PC-9 (cell line): ENCODE measurements around the gene ABCB9.

Experiments used
- CTCF ChIP-seq: fragments of 200-600 bp; sonication (generic); conservative IDR thresholded peaks from 2 replicates; pipeline ENCODE4 v1.6.1; 2017; ENCODE audit warnings: mixed run types, antibody characterized with exemption, mild to moderate bottlenecking, moderate library complexity
- EZH2 ChIP-seq: fragments of 200-600 bp; sonication (generic); IDR thresholded peaks from 2 replicates; pipeline ENCODE4 v1.8.0; 2017; ENCODE audit warnings: antibody characterized with exemption, low read depth

GRCh38 chr12:122966743-122967550, 684 bp upstream of the ABCB9 start:
- TF ChIP-seq CTCF (no peak), EZH2 (no peak)
